IPS-20b (cell line): Measurements from ENCODE around the gene GAGE12G.

Experiments used
- H3K27ac ChIP-seq: one replicate; pipeline ENCODE4 v1.5.1; 2013; ENCODE audit warnings: low read length
- H3K27me3 ChIP-seq: 2 replicates; pipeline ENCODE4 v1.6.1; 2013; ENCODE audit warnings: mild to moderate bottlenecking, low read length, inconsistent platforms; ENCODE audit not compliant: insufficient read depth
- H3K36me3 ChIP-seq: 2 replicates; pipeline ENCODE4 v1.6.1; 2013; ENCODE audit warnings: low read depth, mild to moderate bottlenecking, inconsistent platforms, low read length, moderate library complexity; ENCODE audit not compliant: insufficient read depth
- H3K4me1 ChIP-seq: 2 replicates; pipeline ENCODE4 v1.6.1; 2013; ENCODE audit warnings: mild to moderate bottlenecking, control low read depth, inconsistent platforms, low read length, moderate library complexity; ENCODE audit not compliant: insufficient read depth
- H3K4me3 ChIP-seq: 2 replicates; pipeline ENCODE4 v1.5.1; 2013; ENCODE audit warnings: mild to moderate bottlenecking, low read length, inconsistent platforms
- H3K9ac ChIP-seq: 2 replicates; pipeline ENCODE4 v1.6.1; 2013; ENCODE audit warnings: low read depth, mild to moderate bottlenecking, inconsistent platforms, low read length, moderate library complexity
- H3K9me3 ChIP-seq: 2 replicates; pipeline ENCODE4 v1.6.1; 2013; ENCODE audit warnings: mild to moderate bottlenecking, low read depth, low read length, inconsistent platforms; ENCODE audit not compliant: insufficient read depth

The GAGE12G gene

DNA sequence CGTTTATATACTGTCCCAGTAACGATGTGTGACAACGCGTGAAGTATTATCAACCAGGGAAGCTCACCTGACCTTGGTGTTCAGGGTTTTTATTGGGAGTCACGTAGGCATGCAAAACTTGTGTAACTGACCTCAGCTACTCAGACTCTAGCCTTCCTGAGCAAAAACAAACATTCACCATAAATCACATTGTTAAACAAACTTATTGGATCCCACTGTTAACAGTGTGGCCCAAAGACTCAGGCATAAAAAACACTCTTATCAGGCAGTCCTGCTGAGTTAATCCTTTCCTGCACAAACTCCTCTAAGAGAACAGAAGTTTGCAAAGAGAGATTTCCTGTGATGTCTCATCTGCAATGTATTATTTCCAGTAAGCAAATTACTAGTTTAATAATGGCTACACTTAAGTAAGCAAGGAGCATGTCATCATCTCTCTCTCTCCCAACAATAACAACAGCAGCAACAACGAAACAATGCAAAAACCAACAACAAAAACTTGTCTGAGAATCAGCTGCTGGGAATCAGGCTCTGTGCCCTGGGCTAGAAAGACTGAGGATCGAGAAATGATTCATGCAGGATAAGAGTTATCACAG lies 40.6 kb downstream of the GAGE12G start:
- Histone ChIP-seq H3K27ac (no peak overlapping the region), H3K9ac (no peak overlapping the region), H3K9me3 (no peaks in the 10 kb centered on the region), H3K4me3 (no peak overlapping the region), H3K36me3 (no peaks in the 10 kb centered on the region), H3K4me1 (no peaks in the 10 kb centered on the region), H3K27me3 (no peaks in the 10 kb centered on the region)

DNA sequence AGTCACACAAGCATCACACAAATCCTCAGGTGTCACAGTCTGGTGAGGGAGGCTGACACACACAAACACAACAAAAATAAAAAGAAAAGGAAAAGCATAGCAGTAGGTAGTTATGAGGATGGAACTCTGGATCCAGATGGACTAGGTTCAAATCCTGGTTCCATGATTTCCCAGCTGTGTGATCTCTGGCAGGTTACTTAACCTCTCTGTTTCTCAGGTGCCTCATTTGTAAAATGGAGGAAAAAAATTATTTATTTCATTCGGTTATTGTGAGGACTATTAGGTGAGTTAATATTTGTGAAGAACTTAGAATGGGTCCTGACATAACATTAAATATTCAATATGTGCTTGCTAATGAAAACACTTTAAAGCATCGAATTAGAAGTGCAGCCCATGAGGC lies 48.4 kb downstream of the GAGE12G start:
- no peaks in the 10 kb centered on the region for H3K27me3 ChIP-seq

More for the DNA sequence above, 48.4 kb downstream of the GAGE12G start:
- Histone ChIP-seq H3K4me1 (no peaks in the 10 kb centered on the region), H3K9me3 (no peaks in the 10 kb centered on the region), H3K27ac (no peak overlapping the region), H3K36me3 (no peaks in the 10 kb centered on the region), H3K4me3 (no peak overlapping the region), H3K9ac (no peak overlapping the region)
